H1 (cell line): ENCODE results near the gene RGP1. TPM values are rescaled to one million over a fixed set of nuclear protein-coding genes. Genes with fewer than 3 reads are reported as not detected.

ENCODE experiments used
- CTCF ChIA-PET: fragments of 300-600 bp; sonication (Branson Sonifier 250); formaldehyde crosslinking; loops from one replicate; lab custom pipeline; 2021; ENCODE audit not compliant: partially characterized antibody; lab: Charles Lee
- POLR2A ChIA-PET: fragments of 300-600 bp; sonication (Branson Sonifier 250); formaldehyde crosslinking; loops from one replicate; lab custom pipeline; 2021; ENCODE audit warnings: inconsistent platforms; ENCODE audit not compliant: partially characterized antibody; lab: Charles Lee
- DNase-seq, 2 experiments: peaks; one replicate each; pipeline versions ENCODE4 v3.0.0 to v3.0.0-alpha.2; 2010 to 2022; ENCODE audit warnings: low spot score in 2 of 2, low read depth in 1 of 2, mixed read lengths in 1 of 2
- FAIRE-seq: peaks from 2 replicates; lab custom pipeline; 2011; peaks lifted over from hg19 to GRCh38; lab: Jason Lieb, UNC
- H2AFZ ChIP-seq: 2 replicates; pipeline ENCODE4 v1.8.1; 2012; ENCODE audit warnings: low read length, inconsistent platforms
- H2AK5ac ChIP-seq: 2 replicates; pipeline ENCODE4 v1.6.1; 2013; ENCODE audit warnings: low read depth, low read length
- H2BK120ac ChIP-seq: replicated peaks from 2 replicates; pipeline ENCODE3; 2013; ENCODE audit warnings: low read depth, low read length, inconsistent platforms
- H2BK12ac ChIP-seq: 2 replicates; pipeline ENCODE4 v1.6.1; 2013; ENCODE audit warnings: low read depth, low read length
- H2BK15ac ChIP-seq: 2 replicates; pipeline ENCODE4 v1.6.1; 2013; ENCODE audit warnings: low read length
- H2BK20ac ChIP-seq: 2 replicates; pipeline ENCODE4 v1.6.1; 2013; ENCODE audit warnings: low read length
- H2BK5ac ChIP-seq: 2 replicates; pipeline ENCODE4 v1.6.1; 2013; ENCODE audit warnings: low read depth, low read length
- H3K14ac ChIP-seq: 2 replicates; pipeline ENCODE4 v1.6.1; 2013; ENCODE audit warnings: inconsistent platforms; ENCODE audit not compliant: insufficient read length
- H3K18ac ChIP-seq: 2 replicates; pipeline ENCODE4 v1.6.1; 2013; ENCODE audit warnings: low read length; ENCODE audit errors: extremely low read depth
- H3K23ac ChIP-seq: 2 replicates; pipeline ENCODE4 v1.6.1; 2013; ENCODE audit warnings: inconsistent platforms; ENCODE audit not compliant: insufficient read length
- H3K23me2 ChIP-seq: 2 replicates; pipeline ENCODE4 v1.6.1; 2013; ENCODE audit warnings: low read depth, low read length
- H3K27ac ChIP-seq: 2 replicates; pipeline ENCODE4 v1.6.1; 2011; ENCODE audit warnings: low read depth, low read length, inconsistent platforms
- H3K27me3 ChIP-seq, 4 experiments: replicated peaks in 1 of 4; 1 replicate in 1 of 4; 2 replicates in 3 of 4; pipeline versions ENCODE4 v1.6.1 to v1.8.1; 2011 to 2013; ENCODE audit warnings: low read length in 3 of 4, mild to moderate bottlenecking in 3 of 4, inconsistent platforms in 2 of 4, mixed read lengths in 2 of 4, moderate library complexity in 1 of 4; ENCODE audit not compliant: control insufficient read depth in 3 of 4, insufficient read depth in 3 of 4; ENCODE audit errors: extremely low read depth in 1 of 4
- H3K36me3 ChIP-seq, 4 experiments: 2 replicates each; pipeline versions ENCODE4 v1.6.1 to v1.8.1; 2011 to 2013; ENCODE audit warnings: mild to moderate bottlenecking in 4 of 4, low read length in 3 of 4, moderate library complexity in 2 of 4, control low read depth in 1 of 4, inconsistent platforms in 1 of 4; ENCODE audit not compliant: insufficient read depth in 4 of 4, control insufficient read depth in 2 of 4
- H3K4ac ChIP-seq: replicated peaks from 2 replicates; pipeline ENCODE3; 2013; ENCODE audit warnings: low read length, low read depth, mixed read lengths, inconsistent platforms; ENCODE audit not compliant: insufficient read length
- H3K4me1 ChIP-seq, 4 experiments: replicated peaks in 1 of 4; 1 replicate in 1 of 4; 2 replicates in 3 of 4; pipeline versions ENCODE4 v1.6.1 to v1.8.1; 2011 to 2013; ENCODE audit warnings: low read length in 3 of 4, inconsistent platforms in 2 of 4, mixed read lengths in 1 of 4; ENCODE audit not compliant: insufficient read depth in 4 of 4, control insufficient read depth in 3 of 4
- H3K4me2 ChIP-seq, 2 experiments: 2 replicates each; pipeline versions ENCODE4 v1.6.1 to v1.8.1; 2011 to 2013; ENCODE audit warnings: low read depth in 2 of 2, low read length in 2 of 2, control low read depth in 1 of 2, inconsistent platforms in 1 of 2, mild to moderate bottlenecking in 1 of 2; ENCODE audit not compliant: insufficient read depth in 1 of 2
- H3K4me3 ChIP-seq, 4 experiments: fragments of 200-600, 300-600 bp in 1 of 4; sonication (generic), shearing (Covaris generic), sonication (Bioruptor Twin) in 1 of 4; 2 replicates each; pipeline versions ENCODE4 v1.5.1 to v1.8.1; 2011 to 2016; ENCODE audit warnings: low read length in 4 of 4, low read depth in 3 of 4, control low read depth in 2 of 4, inconsistent platforms in 2 of 4, mild to moderate bottlenecking in 2 of 4, mixed read lengths in 1 of 4, moderate library complexity in 1 of 4; ENCODE audit not compliant: insufficient read depth in 2 of 4; ENCODE audit errors: extremely low read depth in 1 of 4
- H3K56ac ChIP-seq: replicated peaks from 2 replicates; pipeline ENCODE3; 2013; ENCODE audit warnings: low read depth, mild to moderate bottlenecking, mixed read lengths, low read length, inconsistent platforms; ENCODE audit not compliant: insufficient read length
- H3K79me1 ChIP-seq: 2 replicates; pipeline ENCODE4 v1.6.1; 2013; ENCODE audit warnings: low read depth, low read length, control low read depth
- H3K79me2 ChIP-seq, 2 experiments: 2 replicates each; pipeline versions ENCODE4 v1.6.1 to v1.8.1; 2012 to 2013; ENCODE audit warnings: low read length in 2 of 2, mild to moderate bottlenecking in 2 of 2, inconsistent platforms in 1 of 2; ENCODE audit not compliant: insufficient read depth in 2 of 2, control insufficient read depth in 1 of 2
- H3K9ac ChIP-seq, 4 experiments: replicated peaks in 1 of 4; 1 replicate in 1 of 4; 2 replicates in 3 of 4; pipeline versions ENCODE4 v1.6.1 to v1.8.1; 2011 to 2013; ENCODE audit warnings: low read depth in 3 of 4, low read length in 3 of 4, control low read depth in 2 of 4, mild to moderate bottlenecking in 2 of 4, moderate library complexity in 2 of 4, inconsistent platforms in 1 of 4; ENCODE audit errors: extremely low read depth in 1 of 4
- H3K9me3 ChIP-seq, 2 experiments: 2 replicates each; pipeline versions ENCODE4 v1.6.1 to v1.8.1; 2012 to 2013; ENCODE audit warnings: mild to moderate bottlenecking in 2 of 2, moderate library complexity in 2 of 2, control low read depth in 1 of 2, inconsistent platforms in 1 of 2, low read depth in 1 of 2, low read length in 1 of 2, mixed read lengths in 1 of 2; ENCODE audit not compliant: insufficient read depth in 2 of 2
- H4K20me1 ChIP-seq, 2 experiments: replicated peaks in 1 of 2; 2 replicates each; pipeline versions ENCODE3 to v1.8.1; 2011 to 2013; ENCODE audit warnings: inconsistent platforms in 2 of 2, low read length in 2 of 2, mild to moderate bottlenecking in 1 of 2; ENCODE audit not compliant: insufficient read depth in 2 of 2, control insufficient read depth in 1 of 2
- H4K5ac ChIP-seq: 2 replicates; pipeline ENCODE4 v1.6.1; 2013; ENCODE audit warnings: low read length, low read depth, mixed read lengths, inconsistent platforms; ENCODE audit not compliant: insufficient read length
- H4K8ac ChIP-seq: 2 replicates; pipeline ENCODE4 v1.8.0; 2013; ENCODE audit warnings: mild to moderate bottlenecking, moderate library complexity, low read length, inconsistent platforms; ENCODE audit not compliant: insufficient read depth; ENCODE audit errors: extremely low read depth
- H4K91ac ChIP-seq: replicated peaks from 2 replicates; pipeline ENCODE3; 2013; ENCODE audit warnings: low read length, mixed read lengths, inconsistent platforms; ENCODE audit not compliant: insufficient read length
- CBX5 ChIP-seq: fragments of 300-800, 300-1000 bp; sonication (generic); IDR thresholded peaks from 2 replicates; pipeline ENCODE4 v1.7.1; 2016; ENCODE audit warnings: antibody characterized with exemption, low read length, low read depth
- CREB1 ChIP-seq: IDR thresholded peaks from 2 replicates; pipeline ENCODE4 v1.6.1; 2012; ENCODE audit warnings: inconsistent platforms
- FOSL1 ChIP-seq: IDR thresholded peaks from 2 replicates; pipeline ENCODE4 v1.6.1; 2011; ENCODE audit warnings: mild to moderate bottlenecking, low read depth, low read length, moderate library complexity; ENCODE audit not compliant: insufficient read depth
- KDM4A ChIP-seq: IDR thresholded peaks from one replicate; pipeline ENCODE4 v1.7.1; 2012; ENCODE audit warnings: low read depth, mild to moderate bottlenecking, moderate library complexity, low read length, inconsistent platforms; ENCODE audit not compliant: severe bottlenecking
- KDM5A ChIP-seq: fragments of 200-600 bp; IDR thresholded peaks from 2 replicates; pipeline ENCODE4 v1.7.1; 2012; ENCODE audit warnings: mild to moderate bottlenecking, low read length, inconsistent platforms, mixed read lengths
- POLR2AphosphoS5 ChIP-seq: IDR thresholded peaks from 2 replicates; pipeline ENCODE4 v1.6.1; 2011; ENCODE audit warnings: low read depth, low read length
- RFX5 ChIP-seq: IDR thresholded peaks from 2 replicates; pipeline ENCODE4 v1.6.1; 2011; ENCODE audit warnings: low read depth, low read length, improper control_type of control experiment, borderline replicate concordance
- RNF2 ChIP-seq: fragments of 200-900, 300-1000 bp; sonication (generic); IDR thresholded peaks from 2 replicates; pipeline ENCODE4 v1.7.1; 2016; ENCODE audit warnings: borderline replicate concordance, low read depth, mild to moderate bottlenecking, antibody characterized with exemption, low read length; ENCODE audit not compliant: poor library complexity, severe bottlenecking; ENCODE audit errors: missing control alignments
- RXRA ChIP-seq: IDR thresholded peaks from 2 replicates; pipeline ENCODE4 v1.6.1; 2011; ENCODE audit warnings: low read depth, mild to moderate bottlenecking, low read length, moderate library complexity; ENCODE audit not compliant: insufficient read depth
- USF2 ChIP-seq: IDR thresholded peaks from 2 replicates; pipeline ENCODE4 v1.6.1; 2011; ENCODE audit warnings: low read length, improper control_type of control experiment
- WGBS, 2 experiments: shearing (Covaris generic) in 1 of 2; methylation state at CpG; one replicate each; pipeline versions ENCODE4 v1.1.6 to v1.1.7; 2013 to 2015; ENCODE audit warnings: low lambda C conversion rate in 2 of 2, mixed read lengths in 2 of 2, inconsistent platforms in 1 of 2, low coverage in 1 of 2, missing lambda C conversion rate in 1 of 2; ENCODE audit not compliant: insufficient replicate concordance in 2 of 2, insufficient coverage in 1 of 2, insufficient read length in 1 of 2; ENCODE audit errors: extremely low coverage in 1 of 2, missing lambda C conversion rate in 1 of 2; 5-methylcytosine and 5-hydroxymethylcytosine counted together
- polyA plus RNA-seq, 7 experiments: library from polyadenylated mRNA; depleted of rRNA in 3 of 7; stranded (reverse) in 5 of 7; unstranded in 2 of 7; fragments of >200 nt in 5 of 7; fragments of 200-250 nt in 2 of 7; gene quantifications; 1 replicate in 5 of 7; 2 replicates in 1 of 7; 4 replicates in 1 of 7; pipeline versions ENCODE4 v1.2.1 to v1.2.3, GENCODE V29; 2011 to 2013; ENCODE audit warnings: missing spikeins in 2 of 7, mixed read lengths in 2 of 7
- total RNA-seq: library from RNA; stranded (reverse); fragmentation: NEBNext Ultra II Directional; extraction: Animal tissue kit (Norgen Biotek cat#: 25700); gene quantifications from 2 replicates; pipeline ENCODE4 v1.2.1, GENCODE V29; 2021

RGP1 gene
- total and polyA plus RNA-seq, 2 of the 8 experiments (the other 6 are each of a cell fraction or from before 2014, with no cell fraction given): 11.8 to 22.7 TPM

DNA sequence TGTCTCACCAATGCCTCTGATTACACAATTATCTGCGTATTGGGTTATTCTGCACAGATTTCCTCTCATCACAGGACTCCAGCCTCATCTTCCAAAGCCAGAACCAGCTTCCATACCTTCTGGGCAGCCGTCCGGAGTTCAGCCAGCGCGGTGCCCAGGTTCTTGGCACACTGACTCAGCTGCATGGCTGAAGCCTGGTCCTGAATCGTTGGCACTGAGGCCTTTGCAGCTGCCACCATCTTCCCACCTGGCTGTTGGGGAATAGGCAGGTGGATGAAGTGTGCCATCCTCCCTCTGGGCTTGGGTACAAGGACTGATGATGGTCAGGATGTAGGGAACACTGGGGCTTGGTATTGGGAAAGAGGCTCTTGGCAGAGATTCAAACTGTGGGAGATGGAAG lies 35.0 kb upstream of the RGP1 start:
- ChIA-PET POLR2A (interaction anchor here (1.1 to 10.5 kb wide), 2 partner anchors 13 to 21 kb away, joined by 3 to 51 read pairs; no protein-coding TSS in a partner anchor), CTCF (interaction anchor here (0.5 to 13.8 kb wide), 7 partner anchors 9 to 186 kb away, joined by 3 to 199 read pairs (median 20); partner anchors contain the start of genes ARHGEF39, CCDC107, CREB3 and RMRP)
- Histone ChIP-seq H3K4me2 (no peak overlapping the region), H3K23ac (no peak overlapping the region), H3K14ac (no peak overlapping the region), H4K20me1 (peaks cover 0 to 2% of the 10 kb centered on the region in 2 experiments), H2BK15ac (no peak overlapping the region), H2BK20ac (no peak overlapping the region), H3K27me3 (no peaks in the 10 kb centered on the region), H3K56ac (no peak overlapping the region), H3K4me1 (no peaks in the 10 kb centered on the region), H3K4ac (no peak overlapping the region), H3K9me3 (no peaks in the 10 kb centered on the region), H2BK5ac (no peak overlapping the region), H4K5ac (no peak overlapping the region), H2AK5ac (no peak overlapping the region), H2BK120ac (no peak overlapping the region), H2AFZ (no peak overlapping the region), H2BK12ac (no peak overlapping the region), H3K4me3 (no peak overlapping the region), H3K36me3 (peaks cover 28 to 86% (median 59%) of the 10 kb centered on the region in 4 experiments; a peak in 7 of 8 replicates), H4K91ac (no peak overlapping the region), H3K9ac (no peak overlapping the region), H3K27ac (no peak overlapping the region), H3K18ac (no peak overlapping the region), H3K79me2 (no peaks in the 10 kb centered on the region), H3K23me2 (no peaks in the 10 kb centered on the region), H4K8ac (no peak overlapping the region), H3K79me1 (peaks cover 3% of the 10 kb centered on the region; the same call in 1 of the 2 replicates)
- 90% methylated on average over 6 of the region's 6 CpGs; no CpG with 5 or more reads in 1 of the 2 experiments for WGBS, 2 experiments
- no peak for DNase-seq
- TF ChIP-seq RFX5 (no peak), KDM5A (no peak), CREB1 (no peak), FOSL1 (no peak), KDM4A (no peak), RNF2 (no peak), POLR2AphosphoS5 (no peak), CBX5 (no peak), RXRA (no peak), USF2 (no peak)
- no peak for FAIRE-seq
